NCI-H1092 treated with DMSO at 0.1 percent for 48 hours (cell line): Measurements from ENCODE around the gene TEX12.
"Not testable (repeated sequence)": the region's sequence is repeated elsewhere in the genome, so short reads cannot be mapped to it uniquely, and the experiment has no call there.

Experiments
- DNase-seq: peaks from one replicate; lab custom pipeline; 2025; lab: John Stamatoyannopoulos, UW

Gene TEX12

GRCh38 chr11:112163875-112164685 is 3.1 kb upstream of the TEX12 start, which contains the start of gene IL18:
Gene IL18 (minus strand): TSS chr11:112164094. CDS start chr11:112155053, 9,041 bp downstream.
- DNase-seq = no peak

- DNase-seq = no peak
Observed at GRCh38 chr11:112165049-112165448, 2.1 kb upstream of the TEX12 start.

GRCh38 chr11:112166562-112166961 is 610 bp upstream of the TEX12 start:
- no peak for DNase-seq

- DNase-seq = no peak
Observed at GRCh38 chr11:112172362-112172994, 5.3 kb downstream of the TEX12 start.

- no peak for DNase-seq
Observed at GRCh38 chr11:112173152-112173551, 6.0 kb downstream of the TEX12 start.

- peak; percentile 55 for DNase-seq
Observed at GRCh38 chr11:112174789-112175598, 7.8 kb downstream of the TEX12 start, which contains the start of gene BCO2. Gene BCO2 (plus strand): TSS chr11:112175512. CDS start chr11:112175602, 90 bp downstream.

GRCh38 chr11:112175599-112175952 is 8.4 kb downstream of the TEX12 start:
- DNase-seq = no peak

- no peak for DNase-seq
Observed at GRCh38 chr11:112176077-112176476, 8.9 kb downstream of the TEX12 start.

- DNase-seq = no peak
Observed at GRCh38 chr11:112177589-112177988, 10.4 kb downstream of the TEX12 start.

- no peak for DNase-seq
Observed at GRCh38 chr11:112178428-112178827, 11.3 kb downstream of the TEX12 start.

GRCh38 chr11:112178936-112179335 is 11.8 kb downstream of the TEX12 start:
- DNase-seq = no peak

- DNase-seq = no peak
Observed at GRCh38 chr11:112179601-112180000, 12.4 kb downstream of the TEX12 start.

GRCh38 chr11:112182867-112183266 is 15.7 kb downstream of the TEX12 start:
- DNase-seq = no peak

GRCh38 chr11:112185883-112186282 is 18.7 kb downstream of the TEX12 start:
- no peak for DNase-seq

GRCh38 chr11:112186304-112186703 is 19.1 kb downstream of the TEX12 start:
- DNase-seq = no peak

GRCh38 chr11:112195113-112195512 is 27.9 kb downstream of the TEX12 start:
- DNase-seq = not testable (repeated sequence)

- no peak for DNase-seq
Observed at GRCh38 chr11:112195951-112196351, 28.8 kb downstream of the TEX12 start.

- DNase-seq = no peak
Observed at GRCh38 chr11:112196519-112197087, 29.4 kb downstream of the TEX12 start.

GRCh38 chr11:112199101-112199500 is 31.9 kb downstream of the TEX12 start:
- not testable (repeated sequence) for DNase-seq

- DNase-seq = no peak
Observed at GRCh38 chr11:112200252-112200651, 33.1 kb downstream of the TEX12 start.

- DNase-seq = no peak
Observed at GRCh38 chr11:112206071-112206470, 38.9 kb downstream of the TEX12 start.

GRCh38 chr11:112210890-112211289 is 43.7 kb downstream of the TEX12 start:
- DNase-seq = no peak
